ENCODE measurements around the gene DDX49. TPM values are rescaled to one million over a fixed set of nuclear protein-coding genes. Genes with fewer than 3 reads are reported as not detected.

The DDX49 gene
- total RNA-seq, 4 donors from 2014 or later = 47.0 to 80.7 (median 60.6) TPM

DNA sequence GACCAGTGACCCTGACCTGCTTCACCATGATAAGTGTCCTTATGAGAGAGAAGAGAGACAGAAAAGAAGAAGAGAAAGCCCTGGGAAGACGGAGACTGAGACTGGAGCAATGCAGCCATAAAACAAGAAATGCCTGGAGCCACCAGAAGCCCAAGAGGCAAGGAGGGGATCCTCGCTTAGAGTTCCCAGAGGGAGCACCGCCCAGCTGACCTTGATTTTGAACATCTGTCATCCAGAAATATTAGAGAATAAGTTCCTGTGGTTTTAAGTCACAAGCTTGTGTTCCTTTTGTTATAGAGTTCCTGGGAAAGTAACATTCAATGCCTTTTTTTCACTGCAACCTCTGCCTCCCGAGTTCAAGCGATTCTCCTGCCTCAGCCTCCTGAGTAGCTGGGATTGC, 43.8 kb upstream of the DDX49 start:
- Histone ChIP-seq H3K36me3 (no peaks in the 10 kb centered on the region), H3K4me1 (peaks cover 0 to 1% (median 0%) of the 10 kb centered on the region in 3 donors), H3K9me3 (no peaks in the 10 kb centered on the region), H3K27ac (no peak overlapping the region), H3K27me3 (peaks cover 0 to 10% (median 0%) of the 10 kb centered on the region in 4 donors), H3K4me3 (no peak overlapping the region)
- no peak for DNase-seq
- 79 to 82% methylated on average over 5 of the region's 5 CpGs for WGBS, 2 donors
- intact Hi-C loops (cut with DNase I) = no loop called here
- TF ChIP-seq POLR2A (IDR thresholded peaks at IDR 0.05) = no peak
- TF ChIP-seq, protein P1, sequence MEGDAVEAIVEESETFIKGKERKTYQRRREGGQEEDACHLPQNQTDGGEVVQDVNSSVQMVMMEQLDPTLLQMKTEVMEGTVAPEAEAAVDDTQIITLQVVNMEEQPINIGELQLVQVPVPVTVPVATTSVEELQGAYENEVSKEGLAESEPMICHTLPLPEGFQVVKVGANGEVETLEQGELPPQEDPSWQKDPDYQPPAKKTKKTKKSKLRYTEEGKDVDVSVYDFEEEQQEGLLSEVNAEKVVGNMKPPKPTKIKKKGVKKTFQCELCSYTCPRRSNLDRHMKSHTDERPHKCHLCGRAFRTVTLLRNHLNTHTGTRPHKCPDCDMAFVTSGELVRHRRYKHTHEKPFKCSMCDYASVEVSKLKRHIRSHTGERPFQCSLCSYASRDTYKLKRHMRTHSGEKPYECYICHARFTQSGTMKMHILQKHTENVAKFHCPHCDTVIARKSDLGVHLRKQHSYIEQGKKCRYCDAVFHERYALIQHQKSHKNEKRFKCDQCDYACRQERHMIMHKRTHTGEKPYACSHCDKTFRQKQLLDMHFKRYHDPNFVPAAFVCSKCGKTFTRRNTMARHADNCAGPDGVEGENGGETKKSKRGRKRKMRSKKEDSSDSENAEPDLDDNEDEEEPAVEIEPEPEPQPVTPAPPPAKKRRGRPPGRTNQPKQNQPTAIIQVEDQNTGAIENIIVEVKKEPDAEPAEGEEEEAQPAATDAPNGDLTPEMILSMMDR (IDR thresholded peaks at IDR 0.05) = no peak

DNA sequence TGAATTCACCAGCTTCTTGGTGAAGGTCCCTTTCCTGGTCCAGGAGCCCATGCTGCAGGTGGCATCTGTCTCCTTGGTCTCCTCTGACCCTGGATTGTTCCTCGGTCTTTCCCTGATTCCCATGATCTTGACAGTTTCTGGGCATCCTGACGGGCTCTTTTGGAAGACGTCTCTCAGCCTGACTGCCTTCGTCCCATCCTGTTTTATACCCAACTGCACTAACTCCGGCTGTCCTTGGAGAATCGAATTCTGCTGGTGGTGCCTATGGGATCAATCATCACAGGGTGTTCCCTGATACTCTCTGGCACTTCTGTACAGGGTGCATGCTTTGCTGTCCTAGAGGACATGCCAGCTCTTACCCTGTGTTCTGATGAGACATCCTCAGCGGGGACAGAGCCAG, 42.6 kb upstream of the DDX49 start:
- DNase-seq = no peak
- Histone ChIP-seq H3K36me3 (no peaks in the 10 kb centered on the region), H3K9me3 (no peaks in the 10 kb centered on the region), H3K4me3 (no peak overlapping the region), H3K27me3 (peaks cover 0 to 5% (median 0%) of the 10 kb centered on the region in 4 donors), H3K4me1 (no peaks in the 10 kb centered on the region), H3K27ac (no peak overlapping the region)
- intact Hi-C loops (cut with DNase I) = no loop called here
- TF ChIP-seq POLR2A (IDR thresholded peaks at IDR 0.05) = no peak
- TF ChIP-seq, protein P1 (IDR thresholded peaks at IDR 0.05) = no peak
- 92 to 93% methylated on average over 2 to 7 of the region's 7 CpGs for WGBS, 2 donors

DNA sequence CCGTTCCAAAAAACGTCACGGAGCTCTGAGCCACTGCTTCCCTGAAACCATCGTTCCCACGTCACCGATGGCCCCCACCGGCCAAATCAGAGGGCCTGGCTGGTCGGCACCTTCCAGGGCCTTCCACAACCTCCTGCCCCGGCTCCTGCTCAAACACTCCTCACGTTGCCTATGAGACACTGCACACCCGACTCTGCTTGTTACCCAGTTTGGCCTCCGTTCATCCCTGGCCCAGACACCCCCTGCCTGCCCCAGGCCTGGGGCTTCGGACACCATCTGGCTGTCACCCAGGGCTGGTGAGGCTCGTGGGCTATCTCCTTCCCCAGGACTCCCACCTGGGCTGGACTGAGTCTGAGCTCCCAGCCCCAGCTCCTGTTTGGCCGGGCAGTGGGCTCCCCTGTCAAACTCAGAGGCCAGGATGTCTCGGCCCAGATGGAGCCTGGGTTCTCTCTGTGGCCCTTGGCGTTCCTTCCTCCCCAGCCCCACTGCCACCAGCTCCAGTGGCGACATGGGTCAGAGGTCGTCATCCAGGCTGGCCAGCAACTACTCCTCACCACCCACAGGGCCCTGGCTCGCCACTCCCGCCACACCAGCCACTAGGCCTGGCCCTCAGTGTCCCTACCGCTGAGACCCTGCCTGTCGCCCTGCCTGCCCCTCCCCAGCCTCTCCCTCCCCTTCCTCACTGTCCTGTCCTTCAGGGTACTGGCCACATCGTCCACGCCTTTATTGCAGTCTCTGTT, 41.3 kb upstream of the DDX49 start:
- H3K4me1 ChIP-seq = no peaks in the 10 kb centered on the region
- WGBS, 2 donors = 80 to 85% methylated on average over 16 to 18 of the region's 25 CpGs
- H3K4me3 ChIP-seq = no peak overlapping the region
- no peaks in the 10 kb centered on the region for H3K9me3 ChIP-seq
- no peak overlapping the region for H3K27ac ChIP-seq
- no peaks in the 10 kb centered on the region for H3K27me3 ChIP-seq
- DNase-seq = no peak
- intact Hi-C loops (cut with DNase I) = no loop called here
- H3K36me3 ChIP-seq = no peaks in the 10 kb centered on the region
- TF ChIP-seq, protein P1 (IDR thresholded peaks at IDR 0.05) = no peak
- TF ChIP-seq POLR2A (IDR thresholded peaks at IDR 0.05) = no peak

DNA sequence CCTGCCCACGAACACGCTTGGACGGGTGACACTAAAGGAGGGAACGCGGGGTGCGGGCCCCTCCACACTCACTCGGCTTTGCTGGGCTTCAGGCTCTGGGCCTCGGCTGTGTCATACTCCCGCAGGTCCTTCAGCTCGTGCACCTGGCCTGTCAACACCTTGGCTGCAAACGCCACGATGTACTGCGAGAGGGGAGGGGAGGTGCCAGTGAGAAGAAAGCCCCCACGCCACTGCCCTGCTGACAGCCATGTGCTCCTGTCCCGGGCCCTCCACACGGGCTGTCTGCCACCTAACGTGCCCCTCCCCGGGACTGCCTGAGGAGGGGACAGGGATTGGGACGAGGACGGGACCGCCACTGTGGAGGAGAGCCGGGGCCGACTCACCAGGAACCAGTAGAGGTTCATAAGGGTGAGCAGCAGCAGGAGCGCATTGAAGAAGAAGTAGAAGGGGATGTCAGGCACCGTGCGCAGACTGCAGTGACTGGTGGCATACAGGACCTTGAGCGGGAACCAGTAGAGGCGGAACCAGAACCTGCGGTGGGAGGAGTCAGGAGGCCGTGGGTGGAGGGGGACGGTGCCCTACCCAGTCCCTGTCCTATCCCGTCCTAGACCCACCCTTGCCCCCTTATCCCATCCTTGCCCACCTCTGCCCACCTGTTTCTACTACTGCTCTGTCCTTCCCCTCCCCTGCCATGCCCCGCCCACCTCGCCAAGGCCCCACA, 40.5 kb upstream of the DDX49 start:
- TF ChIP-seq POLR2A (IDR thresholded peaks at IDR 0.05) = no peak
- TF ChIP-seq, protein P1 (IDR thresholded peaks at IDR 0.05) = no peak
- no peak for DNase-seq
- Histone ChIP-seq H3K4me1 (peaks cover 0 to 5% (median 0%) of the 10 kb centered on the region in 3 donors), H3K9me3 (no peaks in the 10 kb centered on the region), H3K36me3 (no peaks in the 10 kb centered on the region), H3K4me3 (no peak overlapping the region), H3K27ac (no peak overlapping the region), H3K27me3 (no peaks in the 10 kb centered on the region)
- 78 to 86% methylated on average over 9 to 18 of the region's 34 CpGs for WGBS, 2 donors
- intact Hi-C loops (cut with DNase I) = no loop called here
